Gastrocnemius medialis (tissue), 4 donors: ENCODE measurements around the gene ARMCX1. TPM values are rescaled to one million over a fixed set of nuclear protein-coding genes. Genes with fewer than 3 reads are reported as not detected.

ENCODE experiments used
- ATAC-seq, 2 donors: fragments of 150-250 bp; one replicate each; pipeline ENCODE4 v1.9.1; 2016
- DNase-seq, 2 donors: peaks; one replicate each; pipeline ENCODE4 v3.0.0-alpha.2; 2019
- H3K27ac ChIP-seq, 4 donors: fragments of 200-600 bp; sonication (generic); 1 replicate in 1 of 4; 2 replicates in 3 of 4; pipeline ENCODE4 v1.5.1; 2016 to 2018; ENCODE audit warnings: mild to moderate bottlenecking in 2 of 4, moderate library complexity in 1 of 4
- H3K27me3 ChIP-seq, 3 donors: fragments of 200-600 bp; sonication (generic) in 2 of 3; 1 replicate in 1 of 3; 2 replicates in 2 of 3; pipeline versions ENCODE4 v1.5.1 to v1.6.0; 2016 to 2019; ENCODE audit warnings: mild to moderate bottlenecking in 1 of 3, moderate library complexity in 1 of 3
- H3K36me3 ChIP-seq, 2 donors: fragments of 200-600 bp; sonication (generic) in 1 of 2; one replicate each; pipeline ENCODE4 v1.5.1; 2017 to 2018
- H3K4me1 ChIP-seq, 2 donors: fragments of 200-600 bp; sonication (generic) in 1 of 2; one replicate each; pipeline ENCODE4 v1.5.1; 2016 to 2017; ENCODE audit warnings: mild to moderate bottlenecking in 2 of 2
- H3K4me3 ChIP-seq, 4 donors: fragments of 200-600 bp; sonication (generic) in 3 of 4; 1 replicate in 1 of 4; 2 replicates in 3 of 4; pipeline ENCODE4 v1.5.1; 2016 to 2019; ENCODE audit warnings: mild to moderate bottlenecking in 2 of 4
- H3K9me3 ChIP-seq, 3 donors: fragments of 200-600 bp; sonication (generic) in 2 of 3; 1 replicate in 1 of 3; 2 replicates in 2 of 3; pipeline ENCODE4 v1.5.1; 2016 to 2019
- POLR2A ChIP-seq, 2 donors: fragments of 450-650 bp; IDR thresholded peaks; one replicate each; pipeline ENCODE4 v1.6.1; 2017; ENCODE audit warnings: antibody characterized with exemption in 2 of 2, mild to moderate bottlenecking in 2 of 2, moderate library complexity in 2 of 2
- in situ Hi-C, 4 donors: fragments of 200-750 bp; cut with MboI; loops; one replicate each; pipeline versions ENCODE4 v1.15.0 to v1.8.0; 2017; ENCODE audit warnings: low sequenced_read_pairs in 4 of 4
- intact Hi-C: fragments of 100-400 bp; cut with DNase I; formaldehyde crosslinking; loops from one replicate; pipeline ENCODE4 v1.15.1; 2023; ENCODE audit warnings: low total_unique reads
- total RNA-seq, 4 donors: library from RNA; depleted of rRNA; stranded (reverse); fragments of >200 nt; gene quantifications; one replicate each; pipeline versions ENCODE4 v1.1.0 to v1.2.3, GENCODE V29; 2016
- TF ChIP-seq, protein P1 (sequence below), 5 experiments: fragments of 450-650 bp in 3 of 5; fragments of 200-600 bp in 2 of 5; sonication (generic) in 2 of 5; IDR thresholded peaks in 4 of 5; conservative IDR thresholded peaks in 1 of 5; 1 replicate in 4 of 5; 2 replicates in 1 of 5; pipeline ENCODE4 v1.5.1; 2016 to 2019; ENCODE audit warnings: antibody characterized with exemption in 5 of 5, mild to moderate bottlenecking in 3 of 5, moderate library complexity in 3 of 5

ARMCX1 gene
- total RNA-seq, 4 donors from 2014 or later, result 8.3 to 16.6 (median 12.8) TPM

DNA sequence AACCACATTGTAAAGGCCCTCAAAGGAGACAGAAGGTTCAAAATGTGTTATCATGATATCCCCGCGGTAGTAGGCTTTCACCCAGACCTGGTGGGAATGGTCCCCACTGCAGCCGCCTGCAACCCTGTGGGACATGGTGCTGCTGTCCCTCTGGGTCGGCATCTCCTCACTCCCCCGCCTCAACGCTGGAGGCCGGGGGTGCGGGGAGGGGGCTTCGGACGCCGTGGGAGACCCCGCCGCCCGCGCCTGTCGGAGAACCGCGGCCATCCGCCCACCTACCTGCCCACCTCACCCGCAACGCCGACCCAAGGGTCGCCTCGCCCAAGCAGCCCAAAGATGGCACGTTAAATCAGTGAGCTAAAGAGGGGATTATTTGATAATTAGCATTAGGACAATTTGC is 11.2 kb upstream of the ARMCX1 start:
- Histone ChIP-seq H3K9me3 (no peaks in the 10 kb centered on the region), H3K27ac (no peak overlapping the region), H3K4me3 (no peak overlapping the region), H3K4me1 (no peaks in the 10 kb centered on the region), H3K27me3 (no peaks in the 10 kb centered on the region), H3K36me3 (no peaks in the 10 kb centered on the region)
- in situ Hi-C loops, result no loop called here
- ATAC-seq (no peak), DNase-seq (no peak)
- intact Hi-C loops, result no loop called here
- TF ChIP-seq, protein P1, sequence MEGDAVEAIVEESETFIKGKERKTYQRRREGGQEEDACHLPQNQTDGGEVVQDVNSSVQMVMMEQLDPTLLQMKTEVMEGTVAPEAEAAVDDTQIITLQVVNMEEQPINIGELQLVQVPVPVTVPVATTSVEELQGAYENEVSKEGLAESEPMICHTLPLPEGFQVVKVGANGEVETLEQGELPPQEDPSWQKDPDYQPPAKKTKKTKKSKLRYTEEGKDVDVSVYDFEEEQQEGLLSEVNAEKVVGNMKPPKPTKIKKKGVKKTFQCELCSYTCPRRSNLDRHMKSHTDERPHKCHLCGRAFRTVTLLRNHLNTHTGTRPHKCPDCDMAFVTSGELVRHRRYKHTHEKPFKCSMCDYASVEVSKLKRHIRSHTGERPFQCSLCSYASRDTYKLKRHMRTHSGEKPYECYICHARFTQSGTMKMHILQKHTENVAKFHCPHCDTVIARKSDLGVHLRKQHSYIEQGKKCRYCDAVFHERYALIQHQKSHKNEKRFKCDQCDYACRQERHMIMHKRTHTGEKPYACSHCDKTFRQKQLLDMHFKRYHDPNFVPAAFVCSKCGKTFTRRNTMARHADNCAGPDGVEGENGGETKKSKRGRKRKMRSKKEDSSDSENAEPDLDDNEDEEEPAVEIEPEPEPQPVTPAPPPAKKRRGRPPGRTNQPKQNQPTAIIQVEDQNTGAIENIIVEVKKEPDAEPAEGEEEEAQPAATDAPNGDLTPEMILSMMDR (IDR thresholded peaks at IDR 0.05 in 4 of 5, conservative IDR thresholded peaks at IDR 0.05 in 1 of 5), result no peak
- TF ChIP-seq POLR2A (IDR thresholded peaks at IDR 0.05), result no peak

DNA sequence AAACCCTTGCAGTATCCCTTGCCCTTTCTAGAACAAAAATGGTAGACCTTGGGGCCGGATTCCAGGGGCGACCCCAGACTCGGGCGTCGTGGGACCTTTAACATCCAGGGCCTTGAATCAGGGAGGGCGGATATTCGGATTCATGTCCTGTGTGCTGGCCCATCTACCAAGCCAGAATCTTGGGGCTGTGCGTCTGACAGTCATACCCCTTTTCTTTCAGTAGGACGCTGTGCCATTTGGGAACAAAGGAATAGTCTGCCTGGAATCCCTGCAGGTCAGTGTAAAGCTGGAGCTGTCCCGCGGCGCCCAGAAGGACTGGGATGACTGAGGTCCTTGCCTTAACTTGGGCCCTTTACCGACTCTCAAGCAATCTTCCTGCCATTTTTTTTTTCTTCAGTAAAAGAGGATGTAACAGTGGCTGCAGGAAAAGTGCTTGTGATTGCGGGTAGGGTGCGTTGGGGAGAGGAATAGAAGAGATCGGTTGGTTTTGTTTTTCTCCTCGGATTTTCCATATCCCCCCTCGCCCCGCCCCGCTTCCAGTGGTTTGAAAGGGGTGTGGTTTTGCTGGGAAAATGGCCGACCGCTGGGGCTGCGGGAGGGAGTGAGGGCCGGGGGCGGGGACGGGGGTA is 518 bp downstream of the ARMCX1 start:
- Histone ChIP-seq H3K36me3 (peaks cover 0 to 5% of the 10 kb centered on the region in 2 donors), H3K4me3 (peak overlapping the region; percentile 59 to 79 (median 64)), H3K27ac (peak overlapping the region; percentile 77 to 87 (median 86)), H3K27me3 (no peaks in the 10 kb centered on the region), H3K9me3 (no peaks in the 10 kb centered on the region), H3K4me1 (no peaks in the 10 kb centered on the region)
- DNase-seq (peak in 1 of 2 donors; percentile 16), ATAC-seq (peak; percentile 49 to 60)
- in situ Hi-C loops (no loop called here), intact Hi-C loops (loop anchor here (2.0 to 5.0 kb wide), 2 partner anchors 64 to 136 kb away; partner anchors contain the start of gene ARMCX4)
- peak in 1 of 2 donors; percentile 3 for TF ChIP-seq POLR2A (IDR thresholded peaks at IDR 0.05)
- TF ChIP-seq, protein P1 (IDR thresholded peaks at IDR 0.05 in 4 of 5, conservative IDR thresholded peaks at IDR 0.05 in 1 of 5), result no peak

DNA sequence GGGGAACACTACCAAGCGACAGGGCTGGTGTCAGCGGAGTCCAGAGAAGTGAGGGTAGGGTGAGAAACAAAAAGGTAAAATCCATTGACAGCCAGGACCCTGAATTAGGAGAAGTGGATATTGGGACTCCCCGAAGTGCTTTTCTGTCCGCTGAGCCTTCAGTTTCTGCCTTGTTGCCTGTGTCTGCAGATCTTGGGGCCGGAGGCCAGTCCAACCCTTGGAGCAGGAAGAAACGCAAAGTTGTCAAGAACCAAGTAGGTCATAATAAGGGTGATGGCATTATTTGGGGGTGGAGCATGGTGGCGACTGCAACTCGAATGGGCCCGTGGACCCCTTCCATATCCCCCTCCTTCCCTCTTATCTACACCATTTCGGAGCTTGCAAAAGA is 1.0 kb downstream of the ARMCX1 start:
- H3K36me3 ChIP-seq, result peaks cover 0 to 5% of the 10 kb centered on the region in 2 donors
- H3K4me1 ChIP-seq, result no peaks in the 10 kb centered on the region
- no peak for TF ChIP-seq POLR2A (IDR thresholded peaks at IDR 0.05)
- TF ChIP-seq, protein P1 (IDR thresholded peaks at IDR 0.05 in 4 of 5, conservative IDR thresholded peaks at IDR 0.05 in 1 of 5), result no peak
- H3K4me3 ChIP-seq, result peak overlapping the region; percentile 59 to 79 (median 64)
- ATAC-seq (no peak), DNase-seq (no peak)
- H3K27ac ChIP-seq, result peak overlapping the region; percentile 77 to 87 (median 86)
- in situ Hi-C loops (no loop called here), intact Hi-C loops (loop anchor here (2.0 to 5.0 kb wide), 2 partner anchors 64 to 137 kb away; partner anchors contain the start of gene ARMCX4)
- no peaks in the 10 kb centered on the region for H3K27me3 ChIP-seq
- H3K9me3 ChIP-seq, result no peaks in the 10 kb centered on the region

DNA sequence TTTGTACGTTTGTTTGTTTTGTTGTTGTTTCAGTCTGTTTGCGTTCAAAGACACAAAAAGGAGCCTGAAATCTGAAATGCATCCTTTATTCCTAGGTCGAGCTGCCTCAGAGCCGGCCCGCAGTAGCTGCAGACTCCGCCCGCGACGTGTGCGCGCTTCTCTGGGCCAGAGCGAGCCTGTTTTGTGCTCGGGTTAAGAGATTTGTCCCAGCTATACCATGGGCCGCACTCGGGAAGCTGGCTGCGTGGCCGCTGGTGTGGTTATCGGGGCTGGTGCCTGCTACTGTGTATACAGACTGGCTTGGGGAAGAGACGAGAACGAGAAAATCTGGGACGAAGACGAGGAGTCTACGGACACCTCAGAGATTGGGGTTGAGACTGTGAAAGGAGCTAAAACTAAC is 2.4 kb downstream of the ARMCX1 start:
- TF ChIP-seq, protein P1 (IDR thresholded peaks at IDR 0.05 in 4 of 5, conservative IDR thresholded peaks at IDR 0.05 in 1 of 5), result no peak
- no peak for TF ChIP-seq POLR2A (IDR thresholded peaks at IDR 0.05)
- no peaks in the 10 kb centered on the region for H3K27me3 ChIP-seq
- no peak overlapping the region for H3K4me3 ChIP-seq
- H3K4me1 ChIP-seq, result no peaks in the 10 kb centered on the region
- DNase-seq, result no peak
- peaks cover 0 to 5% of the 10 kb centered on the region in 2 donors for H3K36me3 ChIP-seq
- H3K9me3 ChIP-seq, result no peaks in the 10 kb centered on the region
- in situ Hi-C loops (no loop called here), intact Hi-C loops (loop anchor here (5.0 kb wide), 1 partner anchor 65 kb away; the partner anchor contains the start of gene ARMCX4)
- ATAC-seq, result no peak
- H3K27ac ChIP-seq, result no peak overlapping the region
